ENCODE data around the gene JMJD1C.
A peak's percentile ranks its signal among the peaks of the same experiment; 100 is the strongest.

JMJD1C gene

GRCh38 chr10:63171255-63171855 lies 294.4 kb downstream of the JMJD1C start:
- TF ChIP-seq, protein P1, sequence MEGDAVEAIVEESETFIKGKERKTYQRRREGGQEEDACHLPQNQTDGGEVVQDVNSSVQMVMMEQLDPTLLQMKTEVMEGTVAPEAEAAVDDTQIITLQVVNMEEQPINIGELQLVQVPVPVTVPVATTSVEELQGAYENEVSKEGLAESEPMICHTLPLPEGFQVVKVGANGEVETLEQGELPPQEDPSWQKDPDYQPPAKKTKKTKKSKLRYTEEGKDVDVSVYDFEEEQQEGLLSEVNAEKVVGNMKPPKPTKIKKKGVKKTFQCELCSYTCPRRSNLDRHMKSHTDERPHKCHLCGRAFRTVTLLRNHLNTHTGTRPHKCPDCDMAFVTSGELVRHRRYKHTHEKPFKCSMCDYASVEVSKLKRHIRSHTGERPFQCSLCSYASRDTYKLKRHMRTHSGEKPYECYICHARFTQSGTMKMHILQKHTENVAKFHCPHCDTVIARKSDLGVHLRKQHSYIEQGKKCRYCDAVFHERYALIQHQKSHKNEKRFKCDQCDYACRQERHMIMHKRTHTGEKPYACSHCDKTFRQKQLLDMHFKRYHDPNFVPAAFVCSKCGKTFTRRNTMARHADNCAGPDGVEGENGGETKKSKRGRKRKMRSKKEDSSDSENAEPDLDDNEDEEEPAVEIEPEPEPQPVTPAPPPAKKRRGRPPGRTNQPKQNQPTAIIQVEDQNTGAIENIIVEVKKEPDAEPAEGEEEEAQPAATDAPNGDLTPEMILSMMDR (IDR thresholded peaks at IDR 0.05; ENCODE audit: low read depth, low read length), result no peak

DNA sequence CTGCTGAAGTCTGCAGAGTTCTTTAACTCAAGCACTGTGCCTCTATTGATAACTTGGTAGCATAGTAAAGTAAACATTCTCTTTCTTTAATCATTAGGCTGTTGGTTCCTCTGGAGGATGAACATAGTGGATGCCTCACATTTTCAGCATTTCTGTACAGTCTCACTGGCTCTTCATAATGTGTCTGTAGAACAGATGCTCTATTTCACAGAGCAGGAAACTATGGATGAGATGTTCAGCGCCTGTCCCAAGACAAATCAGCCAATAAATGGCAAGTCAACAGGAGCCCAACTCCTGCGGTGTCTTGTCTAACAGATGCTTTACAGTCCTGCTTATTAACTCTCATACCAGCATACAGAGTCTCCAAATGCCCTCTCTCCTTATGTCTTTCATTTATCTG lies 296.2 kb downstream of the JMJD1C start:
- TF ChIP-seq, protein P1 (IDR thresholded peaks at IDR 0.05; ENCODE audit: low read depth, low read length), result no peak
- no peak overlapping the region for H3K4me3 ChIP-seq (ENCODE audit: low read depth, low read length)

More at GRCh38 chr10:63171255-63171855, 294.4 kb downstream of the JMJD1C start:
- H3K4me3 ChIP-seq (ENCODE audit: low read depth, low read length), result no peak overlapping the region

DNA sequence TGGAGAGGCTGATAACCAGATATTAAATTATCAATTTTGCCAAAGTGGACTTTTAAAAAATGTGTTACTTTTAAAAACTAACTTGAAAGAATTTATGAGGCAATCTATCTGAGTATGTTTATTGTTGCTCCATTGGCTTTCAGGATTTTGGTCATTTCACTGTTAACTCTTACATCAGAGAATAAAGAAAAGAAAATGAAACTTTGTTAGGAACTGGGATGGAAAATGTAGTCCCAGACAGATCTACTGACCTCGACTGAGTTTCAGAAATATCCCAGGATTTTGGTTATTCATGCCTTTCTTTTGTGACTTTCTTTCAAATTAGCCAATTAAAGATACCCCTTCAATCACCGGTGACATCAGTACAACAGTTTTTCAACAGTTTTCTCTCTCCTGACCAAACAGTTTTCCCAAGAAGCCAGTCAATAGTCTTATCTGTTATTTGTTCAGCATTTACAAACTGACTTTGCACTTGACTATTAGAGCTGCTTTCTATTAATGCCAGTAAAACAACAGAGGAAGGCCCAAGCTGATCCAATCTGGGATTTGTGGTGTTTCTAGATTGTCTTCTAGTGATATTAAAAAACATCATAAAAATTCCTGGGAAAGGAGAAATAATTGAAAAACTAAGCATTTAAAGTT lies 296.8 kb downstream of the JMJD1C start:
- H3K4me3 ChIP-seq (ENCODE audit: low read depth, low read length), result no peak overlapping the region
- TF ChIP-seq, protein P1 (IDR thresholded peaks at IDR 0.05; ENCODE audit: low read depth, low read length), result no peak

GRCh38 chr10:63166742-63167258 lies 299.0 kb downstream of the JMJD1C start:
- TF ChIP-seq, protein P1 (IDR thresholded peaks at IDR 0.05; ENCODE audit: low read depth, low read length), result peak; percentile 53
- no peak overlapping the region for H3K4me3 ChIP-seq (ENCODE audit: low read depth, low read length)

GRCh38 chr10:63165249-63165648 lies 300.5 kb downstream of the JMJD1C start:
- no peak overlapping the region for H3K4me3 ChIP-seq (ENCODE audit: low read depth, low read length)
- TF ChIP-seq, protein P1 (IDR thresholded peaks at IDR 0.05; ENCODE audit: low read depth, low read length), result no peak

GRCh38 chr10:63164166-63164623 lies 301.6 kb downstream of the JMJD1C start:
- TF ChIP-seq, protein P1 (IDR thresholded peaks at IDR 0.05; ENCODE audit: low read depth, low read length), result no peak
- H3K4me3 ChIP-seq (ENCODE audit: low read depth, low read length), result no peak overlapping the region

DNA sequence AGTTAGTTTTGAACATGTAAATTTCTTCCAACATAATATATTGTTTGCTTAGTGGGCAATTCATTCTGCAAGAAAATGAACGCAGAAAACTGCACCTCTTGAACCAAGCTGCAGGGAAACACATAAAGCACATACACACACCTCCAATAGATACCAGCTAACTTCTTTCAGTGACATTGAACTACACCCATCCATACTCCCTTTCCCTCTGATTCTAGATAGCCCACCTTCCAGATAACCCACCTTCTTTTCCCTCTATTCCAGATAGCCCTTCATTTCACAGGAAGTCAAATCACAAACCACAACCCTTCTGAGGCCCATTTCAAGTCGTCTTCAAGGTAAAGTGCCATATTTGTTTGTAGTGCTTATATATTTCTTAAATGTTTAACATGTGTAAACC lies 304.2 kb downstream of the JMJD1C start:
- no peak overlapping the region for H3K4me3 ChIP-seq (ENCODE audit: low read depth, low read length)
- TF ChIP-seq, protein P1 (IDR thresholded peaks at IDR 0.05; ENCODE audit: low read depth, low read length), result no peak
